A673 (cell line): Measurements from ENCODE around the gene CCSER1.

Experiments used
- CTCF ChIP-seq: fragments of 300-800, 200-600 bp; sonication (generic); conservative IDR thresholded peaks from 2 replicates; pipeline ENCODE4 v1.5.1; 2017; ENCODE audit warnings: low read depth, mild to moderate bottlenecking, antibody characterized with exemption, low read length, moderate library complexity, mixed read lengths
- EZH2 ChIP-seq: fragments of 200-600 bp; sonication (generic); IDR thresholded peaks from 2 replicates; pipeline ENCODE4 v1.6.1; 2017; ENCODE audit warnings: borderline replicate concordance, low read depth, mild to moderate bottlenecking, mixed read lengths, antibody characterized with exemption, low read length; ENCODE audit not compliant: poor library complexity, severe bottlenecking

DNA sequence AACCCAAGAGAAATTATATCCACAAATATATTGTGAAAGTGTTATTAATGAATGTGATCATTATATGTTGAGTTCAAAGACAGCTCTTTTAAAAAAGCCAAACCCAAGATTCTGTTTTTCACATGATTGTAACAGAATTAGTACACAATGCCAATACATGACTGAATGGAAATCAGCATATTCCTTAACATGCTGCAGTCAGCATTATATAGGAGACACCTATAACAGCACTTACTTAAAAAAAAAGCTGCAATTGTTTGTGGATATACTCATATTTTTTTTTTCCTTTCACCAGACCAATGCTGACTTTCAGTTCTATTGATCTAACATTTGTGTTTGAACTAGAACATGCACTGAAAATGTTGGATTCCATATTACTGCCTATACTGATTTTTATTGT lies 165.2 kb downstream of the CCSER1 start:
- TF ChIP-seq CTCF (no peak), EZH2 (no peak)
